ENCODE data around the gene C10orf71.

The C10orf71 gene

DNA sequence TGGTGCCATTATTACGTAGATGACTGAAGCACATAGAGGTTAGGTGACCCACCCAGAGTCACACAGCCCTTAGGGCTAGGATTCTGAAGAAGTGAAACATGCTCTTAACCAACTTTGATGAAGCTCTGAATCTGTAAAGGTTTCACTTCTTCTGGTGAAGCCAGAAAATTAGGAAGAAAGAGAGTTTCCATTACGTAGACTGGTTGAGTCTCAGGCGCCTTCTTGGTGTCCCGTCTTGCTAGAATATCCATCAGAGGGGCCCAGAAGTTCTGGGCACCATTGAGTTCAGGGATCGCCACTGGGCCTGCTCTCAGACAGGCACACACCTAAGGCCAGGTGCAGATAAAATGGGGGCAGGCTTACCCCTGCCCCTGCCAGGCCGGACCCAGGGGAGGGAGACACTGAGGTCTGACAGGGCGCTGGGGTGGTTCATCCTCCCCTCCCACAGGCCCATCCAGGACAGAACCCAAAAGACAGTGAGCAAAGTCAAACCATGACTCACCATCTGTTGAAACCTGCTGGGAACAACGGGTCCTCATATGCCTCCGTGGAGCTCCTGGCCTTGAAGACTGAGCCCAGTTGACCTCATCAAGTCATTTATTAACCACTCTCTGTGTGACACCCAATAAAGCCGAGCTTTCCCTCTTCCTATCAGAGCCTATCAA is 63.8 kb downstream of the C10orf71 start:
- DNase-seq, result no peak

DNA sequence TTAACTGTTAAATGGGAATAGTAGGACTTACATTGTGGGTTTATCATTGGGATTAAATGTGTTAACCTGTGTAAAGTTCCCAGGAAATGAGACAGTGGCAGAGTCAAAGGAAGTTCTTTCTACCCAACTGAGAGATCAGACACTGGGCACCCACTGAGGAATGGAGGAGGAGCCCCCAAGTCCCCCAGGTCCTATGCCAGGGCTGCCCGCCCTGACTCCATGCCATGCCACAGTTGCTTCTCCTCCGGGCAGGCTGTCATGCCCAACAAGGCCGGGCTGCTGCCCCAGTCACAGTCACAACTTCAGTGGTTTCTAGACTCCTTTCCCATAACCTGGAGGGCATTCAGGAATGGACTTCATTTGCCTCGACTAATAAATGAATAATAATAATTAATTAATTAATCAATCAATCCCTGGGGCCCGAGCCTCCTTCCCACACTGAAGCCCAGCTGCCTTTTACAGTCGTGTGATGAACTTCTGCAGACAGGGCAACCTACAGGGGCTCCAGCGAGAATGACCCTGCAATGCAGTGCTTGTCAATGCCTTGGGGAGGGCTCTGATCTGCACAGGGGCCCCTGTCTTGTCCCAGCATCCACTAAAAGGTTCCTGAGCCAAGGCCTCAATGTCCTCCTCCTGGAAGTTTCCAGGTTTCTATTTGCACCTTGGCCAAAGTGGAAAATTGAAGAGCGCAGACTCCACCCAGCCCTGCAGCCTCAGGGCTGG is 64.5 kb downstream of the C10orf71 start:
- DNase-seq, result no peak

DNA sequence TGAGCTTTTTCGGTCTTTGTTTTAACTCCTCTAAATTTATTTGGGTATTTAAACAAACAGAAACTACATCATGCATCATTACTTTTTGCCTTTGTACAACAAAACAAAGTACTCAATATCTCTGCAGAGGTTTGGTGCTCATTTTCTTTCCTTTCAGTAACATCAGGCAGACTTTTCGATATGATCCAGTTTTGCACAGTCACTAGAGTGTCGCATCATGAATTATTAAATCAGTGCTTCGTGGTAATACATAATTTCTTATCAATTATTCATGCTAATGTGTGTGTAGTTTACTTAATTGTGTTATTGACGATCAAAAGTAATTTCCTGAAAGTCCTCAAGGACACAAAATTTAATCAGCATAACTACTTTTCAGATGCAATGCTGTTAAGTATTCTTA is 65.1 kb downstream of the C10orf71 start:
- DNase-seq, result no peak

DNA sequence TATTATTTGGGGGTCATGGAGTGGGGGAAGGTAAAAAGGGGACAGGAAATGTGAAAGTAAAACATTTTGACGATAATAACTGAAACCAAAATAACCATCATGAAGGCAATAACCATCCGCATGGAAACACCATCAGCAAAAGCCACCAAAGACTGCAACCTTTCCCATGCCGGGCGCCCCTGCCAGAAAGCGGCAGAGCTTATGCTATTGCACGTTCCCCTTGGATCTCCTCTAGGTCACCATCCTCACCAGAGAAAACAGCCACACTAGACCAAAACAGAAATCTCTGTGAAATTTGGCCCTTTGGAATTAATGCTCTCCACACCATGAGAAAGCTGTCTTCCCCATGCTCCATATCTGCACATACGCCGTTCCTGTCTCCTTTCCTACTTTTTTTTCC is 65.8 kb downstream of the C10orf71 start:
- DNase-seq, result no peak

DNA sequence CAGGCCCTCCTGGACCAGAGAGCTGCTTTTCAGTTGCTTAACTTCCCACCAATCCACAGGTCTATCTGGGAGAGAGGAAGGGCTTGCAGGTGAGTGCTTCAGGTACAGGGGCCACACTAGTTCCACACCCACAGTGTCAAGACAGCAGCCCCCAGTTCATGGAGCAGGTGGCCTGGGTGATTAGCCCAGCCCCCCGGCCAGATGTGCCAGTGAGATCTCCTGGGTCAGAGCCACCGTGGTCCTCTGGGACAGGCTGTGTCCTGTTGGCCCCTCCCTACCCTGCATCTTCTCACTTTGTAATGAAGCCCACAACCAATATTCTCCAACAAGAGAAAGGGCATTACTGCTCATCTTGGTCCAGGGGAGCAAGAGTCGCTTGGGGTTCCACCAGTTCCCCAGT is 66.3 kb downstream of the C10orf71 start:
- no peak for DNase-seq

DNA sequence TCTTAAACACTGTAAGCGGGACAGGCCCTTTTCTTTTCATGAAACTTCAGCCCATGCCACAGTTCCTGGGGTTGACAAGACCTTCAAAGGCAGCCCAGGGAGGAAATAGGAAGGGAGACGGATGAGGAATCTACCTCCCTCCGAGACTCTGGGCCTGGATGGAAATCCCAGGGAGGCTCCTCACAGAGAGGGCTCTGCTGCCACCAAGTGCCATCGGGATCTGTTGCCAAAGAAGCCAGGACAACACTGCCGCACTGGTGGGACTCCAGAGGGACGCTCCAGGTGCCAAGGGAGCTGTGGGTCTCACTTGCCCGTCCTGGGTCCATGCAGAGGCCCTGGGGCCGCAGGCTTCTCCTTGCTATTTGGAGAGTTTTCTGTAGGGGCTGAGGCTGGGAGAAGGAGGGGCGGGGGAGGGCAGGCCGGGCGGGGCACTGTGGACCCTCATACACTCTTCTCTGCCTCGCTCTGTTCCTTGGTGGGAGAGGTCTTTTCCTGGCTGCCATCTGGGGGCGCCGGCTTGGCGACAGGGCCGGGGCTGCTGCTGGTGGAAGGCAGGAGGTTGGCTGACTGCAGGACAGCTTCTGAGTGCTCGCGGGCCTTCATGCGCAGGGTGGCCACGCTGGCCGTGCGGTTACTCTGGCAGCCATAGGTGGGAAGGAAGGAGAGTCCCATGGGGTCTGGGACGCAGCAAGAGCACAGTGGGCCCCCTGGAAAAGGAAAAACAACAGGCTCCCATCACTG is 66.9 kb downstream of the C10orf71 start:
- no peak for DNase-seq

DNA sequence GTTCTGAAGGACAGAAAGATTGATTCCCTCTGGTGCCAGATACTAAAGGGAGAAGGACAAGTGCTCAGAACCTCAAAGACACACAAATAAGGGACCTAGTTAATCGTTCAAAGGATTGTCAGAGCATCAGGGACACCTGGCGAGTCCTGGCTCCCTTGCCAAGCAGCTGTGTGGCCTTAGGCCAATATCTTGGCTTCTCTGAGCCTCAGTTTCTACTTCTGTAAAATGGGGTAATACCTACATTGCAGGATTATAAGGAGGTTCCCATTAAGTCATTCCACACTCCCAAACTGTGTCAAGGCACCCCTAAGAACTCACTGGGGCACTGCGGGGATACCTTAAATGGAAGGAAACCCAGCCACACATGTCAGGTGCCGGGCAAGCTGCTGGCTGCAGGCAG is 67.5 kb downstream of the C10orf71 start:
- DNase-seq, result no peak

DNA sequence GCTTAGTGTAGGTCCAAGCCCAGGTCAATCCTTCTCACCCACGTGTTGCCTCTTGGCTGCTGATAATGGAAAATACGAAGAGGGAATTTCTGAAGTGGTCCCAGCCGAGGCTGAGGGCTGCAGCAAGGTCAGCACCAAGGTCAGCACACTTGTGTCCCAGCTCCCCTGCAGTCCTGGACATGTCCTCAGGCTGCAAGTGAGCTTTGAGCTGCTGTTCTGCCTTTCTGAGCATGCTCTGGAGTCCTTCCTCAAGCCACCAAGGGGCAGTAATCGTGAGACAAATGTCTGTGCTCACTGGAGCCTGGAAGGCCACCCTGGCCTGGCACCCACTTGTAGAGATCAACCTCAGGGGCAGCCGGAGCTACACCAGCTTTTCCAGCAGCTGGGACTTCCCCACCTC is 68.6 kb downstream of the C10orf71 start:
- DNase-seq, result no peak

DNA sequence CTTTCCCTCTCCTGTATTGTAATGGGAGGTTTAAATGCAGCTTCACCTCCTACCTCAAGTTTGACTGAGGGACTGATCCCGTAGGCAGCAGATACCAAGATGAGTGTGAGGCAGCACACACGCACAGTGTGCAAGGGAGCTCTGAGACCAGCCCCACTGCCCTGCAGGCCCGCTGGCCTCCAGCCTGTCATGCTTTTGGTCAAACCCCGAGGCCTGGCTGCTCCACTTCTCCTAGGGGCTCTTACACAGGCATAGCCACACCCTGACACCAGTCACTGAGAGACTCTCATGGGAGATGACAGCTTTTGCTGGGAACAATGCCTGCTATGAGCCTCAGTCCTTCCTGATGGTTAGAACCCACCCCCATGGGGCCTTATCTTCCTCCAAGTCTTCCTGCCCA is 69.3 kb downstream of the C10orf71 start:
- no peak for DNase-seq

DNA sequence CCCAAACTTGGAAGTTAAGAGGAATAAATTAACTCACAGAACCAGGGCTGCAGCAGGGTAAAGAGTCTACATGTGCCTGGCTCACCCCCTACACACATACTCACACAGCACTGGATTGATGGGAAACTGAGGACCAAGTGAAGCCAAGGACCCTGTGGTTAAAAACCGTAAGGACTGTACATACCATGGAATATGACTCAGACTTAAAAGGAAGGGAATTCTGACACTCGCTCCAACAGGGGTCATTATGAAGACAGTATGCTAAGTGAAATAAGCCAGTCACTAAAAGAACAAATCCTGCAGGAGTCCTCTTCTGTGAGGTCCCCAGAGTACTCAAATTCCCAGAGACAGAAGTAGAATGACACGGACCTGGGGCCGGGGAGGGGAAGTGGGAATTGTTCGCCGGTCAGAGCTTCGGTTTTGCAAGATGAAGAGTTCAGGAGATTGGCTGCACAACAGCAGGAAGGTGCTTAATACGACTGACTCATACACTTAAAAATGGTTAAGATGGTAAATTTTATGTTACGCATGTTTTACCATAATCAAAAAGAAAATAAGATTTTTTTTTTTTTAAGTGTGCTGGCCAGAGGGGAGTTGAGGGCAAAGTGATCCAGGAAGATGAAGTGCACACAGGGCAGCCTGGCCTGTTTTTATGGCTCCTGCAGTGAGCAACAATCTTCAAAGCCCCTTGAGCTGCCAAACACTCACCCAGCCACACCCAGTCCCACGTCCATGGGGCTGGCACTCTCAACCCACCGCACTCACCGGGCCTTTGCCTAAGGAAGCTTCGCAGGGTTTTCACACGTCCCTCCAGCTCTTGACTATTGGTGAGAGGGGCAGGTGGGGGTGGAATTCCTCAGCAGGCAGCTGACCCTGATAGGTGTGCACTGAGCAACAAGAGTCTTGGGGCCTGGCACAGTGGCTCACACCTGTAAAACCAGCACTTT is 70.5 kb downstream of the C10orf71 start:
- DNase-seq, result no peak

DNA sequence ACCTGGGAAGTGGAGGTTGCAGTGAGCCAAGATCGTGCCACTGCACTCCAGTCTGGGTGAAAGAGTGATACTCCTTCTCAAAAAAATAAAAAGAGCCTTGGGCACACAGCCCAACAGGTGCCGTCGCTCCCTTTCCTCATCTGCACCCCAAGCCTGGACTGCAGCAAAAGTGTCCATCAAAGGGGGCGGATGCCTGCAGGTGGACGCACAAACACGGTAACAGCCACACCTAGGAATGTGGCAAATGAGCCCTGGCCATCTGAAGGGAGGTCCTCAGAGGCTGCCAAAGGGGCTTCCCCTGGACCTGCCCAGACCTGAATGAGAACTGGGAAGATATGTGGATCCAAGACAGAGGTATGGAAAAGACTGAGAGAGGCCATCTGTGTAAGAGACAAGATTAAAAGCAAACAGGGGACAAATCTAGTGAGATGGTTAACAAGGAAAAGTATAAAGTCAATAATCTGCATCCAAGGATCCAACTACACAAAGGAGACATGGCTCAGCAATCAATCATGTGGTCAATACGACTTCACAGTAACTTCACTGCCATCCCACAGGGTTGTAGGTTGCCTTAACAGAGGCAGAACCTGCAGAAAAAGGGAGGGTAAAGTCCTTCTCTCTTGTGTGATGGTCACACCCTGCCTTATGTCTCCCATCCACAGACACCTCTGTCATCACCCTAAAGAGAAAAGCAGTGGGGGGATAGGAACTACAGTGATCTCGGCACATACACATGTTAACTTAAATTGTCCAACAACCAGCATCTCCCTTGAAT is 71.5 kb downstream of the C10orf71 start:
- no peak for DNase-seq

DNA sequence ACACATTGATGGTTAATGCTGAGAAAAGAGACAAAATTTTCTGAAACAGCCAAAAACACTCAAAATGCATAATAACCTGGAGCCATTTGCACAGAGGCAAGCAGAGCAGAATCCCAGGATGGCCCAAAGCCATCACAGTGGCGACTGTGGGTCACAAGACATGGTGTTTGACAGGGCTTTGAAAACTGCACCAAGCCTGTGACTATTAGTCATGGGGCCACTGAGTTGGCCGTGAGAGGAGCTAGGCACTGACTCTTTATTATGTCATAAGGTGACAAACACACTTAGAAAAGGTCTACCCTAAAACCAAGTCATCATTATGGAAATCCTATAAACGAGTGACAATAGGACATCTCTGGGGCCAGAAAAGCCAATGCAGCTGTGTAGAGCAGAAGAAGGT is 73.0 kb downstream of the C10orf71 start:
- no peak for DNase-seq

DNA sequence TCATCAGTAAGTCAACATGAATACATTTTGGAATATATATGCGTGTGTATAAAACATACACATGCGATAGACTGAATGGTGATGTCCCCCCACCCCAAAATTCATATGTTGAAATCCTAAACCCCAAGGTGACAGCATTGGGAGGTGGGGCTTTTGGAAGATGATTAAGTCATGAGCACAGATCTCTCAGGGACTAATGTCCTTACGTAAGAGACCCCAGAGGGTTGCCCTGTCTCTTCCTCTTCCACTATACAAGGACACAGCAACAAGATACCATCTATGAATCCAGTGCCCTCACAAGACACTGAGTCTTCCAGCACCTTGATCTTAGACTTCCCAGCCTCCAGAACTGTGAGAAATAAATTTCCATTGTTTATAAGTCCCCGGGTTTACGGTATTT is 74.4 kb downstream of the C10orf71 start:
- no peak for DNase-seq

DNA sequence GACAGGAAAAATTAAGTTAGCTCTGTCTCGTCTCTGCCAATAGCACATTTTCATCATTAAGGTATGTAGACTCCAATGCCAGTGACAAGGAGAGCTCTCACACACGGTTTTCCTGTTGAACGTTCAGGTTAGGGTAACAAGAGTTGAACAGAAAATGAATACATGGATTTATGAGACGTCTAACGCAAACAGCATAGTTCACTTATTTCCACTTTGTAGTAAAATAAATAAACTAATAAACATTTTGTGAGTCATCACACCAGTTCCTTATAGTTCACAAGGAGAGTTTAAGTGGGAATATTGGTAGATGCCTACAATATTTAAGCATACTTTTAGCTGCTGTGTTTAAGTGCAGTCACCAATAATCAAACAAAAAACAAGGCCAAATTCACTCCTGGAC is 75.8 kb downstream of the C10orf71 start:
- DNase-seq, result no peak

DNA sequence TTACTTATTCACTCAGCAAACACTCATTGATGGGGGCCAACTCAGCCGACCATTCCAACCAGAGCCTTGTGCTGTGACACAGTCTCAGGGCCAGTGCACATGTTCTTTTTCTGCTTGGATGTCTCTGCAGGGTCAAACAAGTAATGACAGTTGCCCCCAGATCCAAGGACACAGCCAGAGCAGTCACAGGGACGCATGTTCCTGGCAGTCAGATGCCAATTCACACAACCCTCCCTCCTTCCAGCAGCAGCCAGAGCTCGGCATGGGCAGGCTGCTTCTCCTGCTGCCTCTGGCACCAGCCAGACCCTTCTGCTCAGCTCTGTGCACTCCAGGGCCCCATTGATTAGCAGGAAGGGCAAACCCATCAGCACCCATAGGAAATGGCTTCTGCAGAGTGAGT is 76.6 kb downstream of the C10orf71 start:
- DNase-seq, result no peak

Measured in stimulated activated CD4-positive, alpha-beta T cell treated with anti-CD3 and anti-CD28 coated beads, Interleukin-12 subunit alpha, Interleukin-12 subunit beta, amount 100 ng/mL, for 4 hours (primary cell).